Measurements from ENCODE around the gene POLR3E.

GRCh38 chr16:22327446-22327775, 30.2 kb downstream of the POLR3E start:
- TF ChIP-seq POLR2A (IDR thresholded peaks at IDR 0.05; ENCODE audit: low read depth, low read length): no peak
- no peak for TF ChIP-seq POLR2AphosphoS5 (IDR thresholded peaks at IDR 0.05; ENCODE audit: low read depth, low read length)

All from GM12892 (cell line).